Non-pigmented ciliary epithelial cell (primary cell): ENCODE measurements around the gene CRTC2.
"Not testable (repeated sequence)": the region's sequence is repeated elsewhere in the genome, so short reads cannot be mapped to it uniquely, and the experiment has no call there.

Experiments used
- DNase-seq: peaks from one replicate; pipeline ENCODE4 v3.0.0-alpha.2; 2010; ENCODE audit warnings: low read depth

Gene CRTC2, protein sequence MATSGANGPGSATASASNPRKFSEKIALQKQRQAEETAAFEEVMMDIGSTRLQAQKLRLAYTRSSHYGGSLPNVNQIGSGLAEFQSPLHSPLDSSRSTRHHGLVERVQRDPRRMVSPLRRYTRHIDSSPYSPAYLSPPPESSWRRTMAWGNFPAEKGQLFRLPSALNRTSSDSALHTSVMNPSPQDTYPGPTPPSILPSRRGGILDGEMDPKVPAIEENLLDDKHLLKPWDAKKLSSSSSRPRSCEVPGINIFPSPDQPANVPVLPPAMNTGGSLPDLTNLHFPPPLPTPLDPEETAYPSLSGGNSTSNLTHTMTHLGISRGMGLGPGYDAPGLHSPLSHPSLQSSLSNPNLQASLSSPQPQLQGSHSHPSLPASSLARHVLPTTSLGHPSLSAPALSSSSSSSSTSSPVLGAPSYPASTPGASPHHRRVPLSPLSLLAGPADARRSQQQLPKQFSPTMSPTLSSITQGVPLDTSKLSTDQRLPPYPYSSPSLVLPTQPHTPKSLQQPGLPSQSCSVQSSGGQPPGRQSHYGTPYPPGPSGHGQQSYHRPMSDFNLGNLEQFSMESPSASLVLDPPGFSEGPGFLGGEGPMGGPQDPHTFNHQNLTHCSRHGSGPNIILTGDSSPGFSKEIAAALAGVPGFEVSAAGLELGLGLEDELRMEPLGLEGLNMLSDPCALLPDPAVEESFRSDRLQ

DNA sequence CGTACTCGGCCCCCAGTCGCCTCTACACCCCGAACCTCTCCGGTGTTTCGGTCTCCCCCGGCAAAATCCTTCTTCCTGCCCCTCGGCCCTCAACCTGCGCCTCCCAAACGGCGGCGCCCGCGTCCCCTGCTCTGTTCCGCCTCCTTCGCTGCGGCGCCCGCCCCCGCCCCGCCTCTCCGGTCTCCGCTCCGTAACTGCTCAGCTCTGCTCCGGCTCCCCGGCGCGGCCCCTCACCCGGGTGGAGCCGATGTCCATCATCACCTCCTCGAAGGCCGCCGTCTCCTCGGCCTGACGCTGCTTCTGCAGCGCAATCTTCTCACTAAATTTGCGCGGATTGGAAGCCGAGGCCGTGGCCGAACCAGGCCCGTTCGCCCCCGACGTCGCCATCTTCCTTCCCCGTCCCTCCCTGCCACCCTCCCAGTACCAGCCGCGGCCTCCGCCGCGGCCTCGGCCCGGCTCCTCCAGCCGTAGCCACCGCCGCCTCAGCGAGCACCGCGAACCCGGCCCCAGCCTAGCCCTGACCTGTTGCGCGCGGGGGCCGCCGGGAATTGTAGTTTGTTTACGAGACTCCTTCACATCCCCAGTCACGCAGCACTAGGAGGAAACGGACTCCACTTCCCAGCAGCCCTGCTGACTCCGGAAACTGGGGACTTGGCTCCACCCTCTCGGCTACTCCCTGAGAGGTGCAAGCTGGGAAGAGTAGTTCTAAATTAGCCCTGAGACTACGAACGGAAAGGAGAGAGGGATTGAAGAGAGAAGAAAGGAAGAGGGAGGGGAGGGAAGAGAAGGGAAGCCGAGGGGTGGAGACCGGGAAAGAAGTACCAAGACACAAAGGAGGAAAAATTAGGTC is at the start of gene CRTC2:
Gene CRTC2 (minus strand): TSS at position 502 of the 850 bp plus-strand sequence. CDS start 115 bp downstream, at position 387.
- DNase-seq = peak; percentile 93

DNA sequence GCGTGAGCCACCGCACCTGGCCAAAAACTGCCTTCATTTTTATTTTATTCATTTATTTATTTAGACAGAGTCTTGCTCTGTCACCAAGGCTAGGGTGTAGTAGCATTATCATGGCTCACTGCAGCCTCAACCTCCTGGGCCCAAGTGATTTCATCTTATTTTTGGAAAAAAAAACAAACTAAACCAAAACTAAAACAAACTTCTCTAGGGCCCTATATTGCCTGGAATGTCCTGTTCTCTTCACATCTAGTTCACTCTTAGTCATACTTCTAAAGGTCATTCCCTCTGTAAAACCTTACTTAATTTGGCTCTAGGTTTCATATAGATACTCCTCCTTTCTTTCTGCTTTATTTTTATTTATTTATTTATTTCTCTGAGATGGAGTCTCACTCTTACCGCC is 47.7 kb upstream of the CRTC2 start:
- peak; percentile 46 for DNase-seq

DNA sequence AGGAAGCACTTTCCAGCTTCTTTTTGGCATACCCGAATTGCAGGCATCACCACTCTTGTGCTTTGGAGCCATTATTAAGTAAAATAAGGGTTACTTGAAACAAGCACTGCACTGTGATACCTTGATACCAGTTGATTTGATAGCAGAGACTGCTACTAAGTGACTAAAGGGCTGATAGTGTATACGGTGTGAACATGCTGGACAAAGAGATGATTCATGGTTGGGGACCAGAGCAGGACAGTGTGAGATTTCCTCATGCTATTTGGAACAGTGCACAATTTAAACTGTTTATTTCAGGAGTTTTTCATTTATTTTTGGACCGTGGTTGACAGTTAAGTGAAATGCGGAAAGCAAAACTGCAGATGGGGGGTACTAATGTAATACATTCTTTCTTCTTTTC is 42.0 kb upstream of the CRTC2 start:
- DNase-seq = no peak

DNA sequence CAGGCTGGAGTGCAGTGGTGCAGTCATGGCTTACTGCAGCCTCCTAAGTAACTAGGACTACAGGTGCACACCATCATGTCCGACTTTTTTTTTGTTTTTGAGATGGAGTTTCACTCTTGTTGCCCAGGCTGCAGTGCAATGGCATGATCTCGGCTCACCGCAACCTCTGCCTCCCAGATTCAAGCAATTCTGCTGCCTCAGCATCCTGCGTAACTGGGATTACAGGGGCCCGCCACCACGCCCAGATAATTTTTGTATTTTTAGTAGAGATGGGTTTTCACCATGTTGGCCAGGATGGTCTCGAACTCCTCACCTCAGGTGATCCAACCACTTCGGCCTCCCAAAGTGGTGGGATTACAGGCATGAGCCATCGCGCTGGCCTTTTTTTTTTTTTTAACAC is 38.5 kb upstream of the CRTC2 start:
- DNase-seq = not testable (repeated sequence)

DNA sequence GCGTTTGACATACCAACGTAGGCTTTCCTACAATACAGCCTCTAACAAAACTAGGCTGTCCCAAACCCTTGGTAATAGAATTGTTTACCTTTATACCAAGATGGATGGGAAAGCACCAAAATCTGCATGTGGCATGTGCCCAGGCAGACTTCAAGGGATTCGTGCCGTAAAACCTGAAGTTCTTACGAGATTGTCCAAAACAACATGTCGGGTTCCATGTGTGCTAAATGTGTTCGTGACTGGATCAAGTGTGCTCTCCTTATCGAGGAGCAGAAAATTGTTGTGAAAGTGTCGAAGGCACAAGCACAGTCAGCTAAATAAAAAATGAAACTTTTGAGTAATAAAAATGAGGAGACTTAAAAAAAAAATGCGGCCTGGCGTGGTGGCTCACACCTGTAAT is 37.2 kb upstream of the CRTC2 start:
- DNase-seq = no peak

DNA sequence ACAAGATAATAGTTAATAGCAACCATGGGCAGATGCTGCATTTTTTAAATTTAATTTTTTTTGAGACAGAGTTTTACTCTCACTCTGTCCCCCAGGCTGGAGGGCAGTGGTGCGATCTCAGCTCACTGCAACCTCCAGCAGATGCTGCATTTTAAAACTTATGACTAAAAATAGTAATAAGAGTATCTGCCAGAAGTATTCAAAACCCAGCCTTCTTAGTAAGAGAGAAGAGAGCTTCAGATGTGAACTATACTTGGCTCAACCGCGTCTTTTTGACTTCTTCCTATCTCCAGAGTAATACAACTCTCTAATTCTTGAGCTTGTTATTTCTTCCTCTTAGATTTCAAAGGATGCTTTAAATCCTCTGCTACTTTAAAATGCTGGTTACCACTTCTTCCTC is 36.8 kb upstream of the CRTC2 start:
- DNase-seq = no peak

DNA sequence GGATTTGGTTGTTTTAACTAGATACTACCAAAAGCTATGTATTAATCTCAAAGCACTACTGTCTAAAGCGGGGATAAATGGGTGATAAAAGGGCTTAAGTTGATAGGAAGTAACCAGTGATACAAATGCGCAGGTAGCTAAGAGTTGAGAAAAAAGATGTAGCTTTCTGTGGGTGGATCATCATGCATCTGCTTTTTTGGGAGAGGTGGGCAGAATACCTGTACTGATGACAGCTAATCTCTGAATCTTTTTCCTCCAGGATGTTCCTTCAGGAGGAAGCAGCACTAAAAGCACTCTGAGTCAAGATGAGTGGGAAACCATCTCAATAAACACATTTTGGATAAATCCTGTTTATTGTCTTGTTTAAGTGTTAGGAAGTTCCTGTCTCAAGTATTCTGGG is 33.4 kb upstream of the CRTC2 start:
- DNase-seq = no peak

DNA sequence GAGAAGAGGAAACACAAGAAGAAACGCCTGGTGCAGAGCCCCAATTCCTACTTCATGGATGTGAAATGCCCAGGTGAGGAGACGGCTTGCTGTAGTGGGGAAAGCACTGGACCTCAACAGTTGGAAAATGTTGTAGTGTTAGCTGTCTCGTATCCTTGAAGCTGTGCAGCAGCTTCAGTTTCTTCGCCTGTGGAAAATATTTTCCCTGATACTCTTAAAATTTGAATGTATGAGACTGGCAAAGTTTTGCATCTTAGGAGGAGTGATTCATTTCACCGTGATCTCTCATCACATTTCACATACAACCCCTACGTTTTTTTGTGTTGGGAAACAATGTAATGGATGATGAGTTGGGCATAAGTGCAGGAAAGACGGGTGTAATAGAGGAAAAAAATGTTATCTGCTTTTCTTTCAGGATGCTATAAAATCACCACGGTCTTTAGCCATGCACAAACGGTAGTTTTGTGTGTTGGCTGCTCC is 32.8 kb upstream of the CRTC2 start:
- DNase-seq = no peak

DNA sequence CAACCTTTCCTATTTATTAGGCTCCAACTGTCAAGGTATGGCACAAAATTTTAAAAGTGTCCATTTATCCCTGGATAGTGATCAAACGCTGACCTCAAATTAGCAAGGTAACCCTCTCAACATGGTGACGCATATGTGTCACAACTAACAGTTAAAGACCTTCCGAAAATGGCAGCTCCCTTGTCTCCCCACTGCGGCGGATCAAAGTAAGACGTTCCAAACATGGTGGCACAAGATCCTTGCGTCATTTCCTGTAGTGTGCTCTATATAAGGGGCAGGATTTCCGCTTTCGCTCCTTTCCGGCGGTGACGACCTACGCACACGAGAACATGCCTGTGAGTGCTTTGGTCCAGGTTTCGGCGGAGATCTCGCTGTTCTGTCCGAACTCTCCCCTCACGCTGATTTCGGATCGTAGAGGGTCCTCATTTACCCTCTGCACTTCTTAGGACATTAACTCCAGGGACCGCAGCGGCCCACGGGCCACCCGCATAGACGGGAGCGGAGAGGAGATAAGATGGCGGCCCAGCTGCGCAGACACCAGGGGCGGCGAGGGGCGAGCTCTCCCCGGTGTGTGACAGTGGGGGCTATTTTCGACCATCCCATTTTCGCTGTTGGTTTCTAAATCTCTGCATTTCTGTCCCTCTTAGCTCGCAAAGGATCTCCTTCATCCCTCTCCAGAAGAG is 32.2 kb upstream of the CRTC2 start, which contains the start of gene RPS27:
Gene RPS27 (plus strand): TSS at position 295 of the 683 bp plus-strand sequence. CDS start 35 bp downstream, at position 330.
- peak; percentile 92 for DNase-seq

DNA sequence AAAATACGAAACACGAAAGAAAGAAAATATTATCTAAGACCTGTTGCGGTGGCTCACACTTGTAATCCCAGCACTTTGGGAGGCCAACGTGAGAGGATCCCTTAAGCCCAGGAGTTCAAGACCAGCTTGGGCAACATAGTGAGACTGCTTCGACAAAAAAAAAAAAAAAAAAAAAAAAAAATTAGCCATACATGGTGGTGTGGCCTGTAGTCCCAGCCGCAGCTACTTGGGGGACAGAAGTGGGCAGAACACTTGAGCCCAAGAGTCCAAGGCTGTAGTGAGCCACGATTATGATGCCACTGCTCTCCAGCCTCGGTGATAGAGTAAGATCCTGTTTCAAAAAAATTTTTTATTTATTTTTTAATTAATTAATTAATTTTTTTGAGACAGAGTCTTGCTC is 29.2 kb upstream of the CRTC2 start:
- DNase-seq = no peak

DNA sequence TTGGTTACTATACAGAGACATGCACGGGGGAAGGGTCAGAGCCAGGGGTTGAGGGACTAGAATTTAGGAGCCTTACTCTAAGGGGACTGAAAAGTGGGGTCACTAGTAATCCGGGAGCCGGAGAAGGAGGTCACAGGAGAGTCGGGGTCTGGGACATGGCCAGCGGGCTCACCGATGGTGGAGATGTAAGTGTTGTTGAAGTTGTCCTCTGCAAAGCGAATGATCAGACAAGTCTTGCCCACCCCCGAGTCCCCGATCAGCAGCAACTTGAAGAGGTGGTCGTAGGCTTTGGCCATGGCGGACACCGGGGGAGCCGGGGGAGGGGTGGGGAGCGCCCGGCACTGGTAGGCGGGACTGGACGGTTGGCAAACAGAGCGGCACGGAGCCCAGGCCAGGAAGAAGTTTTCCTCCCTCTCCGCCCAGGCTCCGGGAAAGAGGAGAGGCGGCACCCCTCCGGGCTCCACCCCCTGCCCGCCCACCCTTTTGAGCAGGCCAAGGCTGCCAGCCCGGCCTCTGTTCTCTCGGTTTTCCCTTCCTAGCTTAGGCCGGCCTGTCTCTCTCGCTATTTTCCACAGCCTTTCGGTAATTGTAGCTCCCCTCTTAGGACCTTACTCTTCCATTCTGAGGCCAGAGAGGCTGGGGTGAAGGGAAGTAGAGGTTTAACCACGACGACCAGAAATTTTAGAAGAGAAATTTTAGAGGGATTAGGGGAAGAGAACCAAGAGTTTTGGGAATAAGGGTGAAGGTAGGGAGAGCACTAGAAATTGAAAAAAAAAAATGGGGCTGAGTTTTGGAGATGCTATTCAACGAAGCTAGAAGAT is 27.7 kb upstream of the CRTC2 start, which contains the start of gene RAB13:
Gene RAB13 (minus strand): TSS at position 399 of the 821 bp plus-strand sequence. CDS start 103 bp downstream, at position 296.
- DNase-seq = no peak

DNA sequence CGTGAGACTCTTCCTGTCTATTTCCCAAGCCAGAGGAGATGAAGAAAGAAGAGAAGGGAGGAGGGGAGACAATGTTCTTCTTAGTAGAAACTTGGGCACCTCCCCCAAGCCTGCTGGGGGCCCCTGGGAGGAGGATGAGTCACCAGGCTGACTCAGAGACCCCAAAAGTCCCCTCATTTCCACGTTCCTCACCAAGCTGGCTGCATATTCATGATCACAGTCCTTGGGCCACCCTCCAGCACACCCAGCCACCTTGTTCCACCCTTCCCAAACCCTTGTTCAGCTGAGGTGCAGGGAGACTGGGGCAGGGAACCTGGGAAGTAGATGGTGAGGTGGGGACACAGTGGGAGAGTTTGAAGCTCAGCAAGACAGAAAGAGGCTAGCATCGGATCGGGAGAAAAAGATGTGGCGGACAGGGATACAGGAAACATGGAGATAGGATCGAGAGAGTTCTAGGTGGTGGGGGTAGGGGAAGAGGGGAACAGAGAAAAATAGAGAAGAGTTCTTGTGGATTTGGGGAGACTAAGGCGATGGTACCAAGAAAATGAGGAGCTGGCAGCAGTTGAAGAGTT is 27.0 kb upstream of the CRTC2 start:
- DNase-seq = no peak

DNA sequence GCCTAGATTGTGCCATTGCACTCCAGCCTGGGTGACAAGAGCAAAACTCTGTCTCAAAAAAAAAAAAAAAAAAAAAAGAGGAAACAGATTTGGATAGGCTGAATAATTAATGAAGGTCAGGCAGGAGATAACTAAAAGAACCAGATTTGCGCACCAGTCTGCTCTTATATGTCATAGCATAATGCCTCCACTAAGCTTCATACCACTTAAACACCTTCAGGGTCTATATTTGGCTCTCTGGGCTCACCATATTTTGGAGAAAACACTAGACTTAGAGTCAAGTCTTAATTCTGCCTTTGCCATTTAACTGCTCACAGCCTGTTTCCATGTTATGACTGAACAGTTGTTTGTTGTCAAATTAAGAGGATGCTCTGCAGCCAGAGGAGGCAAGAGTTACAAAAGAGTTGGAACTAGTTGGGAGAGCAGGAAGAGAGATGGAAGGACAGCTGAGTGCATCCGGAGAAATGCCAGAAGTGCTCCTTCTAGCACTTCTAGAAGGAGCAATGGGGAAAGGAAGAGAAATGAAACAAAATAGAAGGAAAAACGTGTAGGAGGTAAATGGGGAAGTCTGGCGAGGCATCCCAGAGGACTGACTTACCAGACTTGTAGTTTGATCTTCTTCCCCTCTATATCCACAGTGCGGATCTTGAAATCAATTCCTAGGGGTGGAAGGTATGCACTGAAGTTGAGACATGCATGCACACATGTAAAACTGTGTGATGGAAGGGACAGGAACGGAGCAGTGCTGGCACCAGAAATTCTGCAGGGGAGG is 25.9 kb upstream of the CRTC2 start:
- DNase-seq = no peak

DNA sequence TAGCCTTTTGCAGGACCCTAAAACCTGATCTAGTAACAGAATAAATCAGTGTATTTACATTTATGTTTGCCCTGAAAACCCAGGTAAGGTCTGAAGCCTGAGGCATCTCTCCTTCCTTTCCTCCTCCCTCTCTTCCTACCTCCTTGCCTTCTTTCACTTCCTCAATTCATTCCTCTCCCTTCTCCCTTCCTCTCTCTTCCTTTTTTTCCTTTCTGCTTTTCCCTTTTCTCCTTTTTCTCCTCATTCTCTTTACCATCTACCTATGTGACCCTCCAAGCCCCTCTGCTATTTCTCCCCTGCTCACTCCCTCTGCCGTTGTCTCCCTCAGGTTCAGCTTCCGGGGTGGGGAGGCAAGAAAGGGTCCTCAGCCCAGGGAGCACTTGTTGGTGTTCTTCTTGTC is 23.3 kb upstream of the CRTC2 start:
- not testable (repeated sequence) for DNase-seq

DNA sequence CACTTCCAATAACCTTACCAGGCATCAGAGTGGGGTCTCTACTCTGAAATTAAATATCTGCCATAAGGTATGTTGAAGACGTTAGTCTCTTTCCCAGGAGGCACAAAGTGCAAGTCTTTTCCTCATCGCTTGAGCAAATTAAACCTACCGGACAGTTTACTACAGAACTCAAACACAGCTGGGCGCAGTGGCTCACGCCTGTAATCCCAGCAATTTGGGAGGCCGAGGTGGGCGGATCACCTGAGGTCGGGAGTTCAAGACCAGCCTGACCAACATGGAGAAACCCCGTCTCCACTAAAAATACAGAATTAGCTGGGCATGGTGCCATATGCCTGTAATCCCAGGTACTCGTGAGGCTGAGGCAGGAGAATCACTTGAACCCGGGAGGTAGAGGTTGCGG is 20.7 kb upstream of the CRTC2 start:
- DNase-seq = not testable (repeated sequence)

DNA sequence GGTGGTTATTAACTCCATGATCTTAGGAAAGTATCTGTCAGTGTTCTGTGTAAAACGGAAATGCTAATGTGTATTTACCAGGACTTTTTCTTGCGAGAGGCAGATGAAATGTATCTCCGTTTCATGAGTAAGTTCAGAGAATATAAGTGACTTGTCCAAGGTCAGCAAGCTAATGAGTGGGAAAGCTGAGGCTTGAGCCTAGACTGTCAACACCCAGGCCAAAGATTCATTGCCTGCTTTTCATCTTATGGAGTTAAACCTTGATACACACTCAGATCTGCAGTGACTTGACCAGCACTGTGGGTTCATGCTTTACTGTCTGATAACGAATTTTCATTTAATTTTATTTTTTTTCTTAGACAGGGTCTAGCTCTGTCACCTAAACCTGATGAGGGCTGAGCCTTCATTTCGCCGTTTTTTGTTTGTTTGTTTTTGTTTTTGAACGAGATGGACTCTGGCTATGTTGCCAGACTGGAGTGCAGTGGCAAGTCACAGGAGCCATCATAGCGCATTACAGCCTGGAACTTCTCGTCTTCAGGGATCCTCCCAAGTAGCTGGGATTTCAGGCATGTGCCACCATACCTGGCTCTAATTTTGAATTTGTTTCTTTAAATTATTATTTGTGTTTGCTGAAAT is 20.0 kb upstream of the CRTC2 start:
- DNase-seq = no peak

DNA sequence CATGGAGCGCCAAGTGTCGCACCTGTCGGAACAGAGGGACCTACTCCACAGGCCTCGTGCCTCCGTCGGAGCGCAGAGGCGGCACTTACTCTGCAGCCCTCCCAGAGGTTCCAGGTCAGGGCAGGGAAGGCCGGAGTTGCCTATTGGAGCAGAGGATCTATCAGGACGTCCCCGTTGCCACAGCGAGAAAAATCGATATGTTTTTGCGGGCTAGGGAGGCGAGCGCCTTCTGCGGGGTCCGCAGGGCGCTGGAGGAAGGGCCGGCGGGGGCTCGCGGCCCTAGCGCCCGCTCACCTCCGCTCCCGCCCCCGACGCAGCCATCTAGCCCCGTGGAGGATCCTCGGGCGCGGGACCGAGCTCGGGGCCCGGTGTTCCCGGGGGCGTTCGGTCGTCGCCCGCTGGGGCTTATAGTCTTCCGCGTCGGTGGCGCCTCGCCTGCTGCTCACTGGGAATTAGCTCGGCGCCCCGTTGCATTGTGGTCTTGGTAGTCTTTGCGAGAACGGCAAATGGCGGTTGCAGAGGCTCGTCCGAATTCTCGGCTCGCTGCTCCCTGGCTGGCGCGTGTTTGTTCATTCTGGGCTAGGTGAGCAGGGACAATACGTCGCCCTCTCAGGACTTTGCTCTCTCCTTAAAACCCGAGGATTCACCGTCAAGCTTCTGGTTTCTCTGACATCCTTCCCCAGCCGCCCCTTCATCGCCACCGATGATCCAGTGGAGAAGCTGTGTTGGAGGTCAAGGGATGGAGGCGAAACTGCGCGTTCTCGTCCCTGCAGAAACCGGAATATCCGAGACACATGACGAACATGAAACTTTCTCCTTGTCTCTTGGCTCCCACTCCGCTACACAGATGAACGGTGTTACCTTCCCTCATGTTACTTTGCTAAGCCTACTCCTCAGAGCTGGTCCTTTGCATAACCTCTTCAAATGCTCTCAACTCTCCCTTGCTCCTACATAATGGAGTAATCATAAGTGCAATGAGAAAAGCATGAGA is 19.1 kb upstream of the CRTC2 start, which contains the start of gene JTB:
Gene JTB (minus strand): TSS at position 425 of the 991 bp plus-strand sequence. CDS start 422 bp downstream, at position 3.
- DNase-seq = no peak
